ENCODE data around the gene SMURF1. TPM values are rescaled to one million over a fixed set of nuclear protein-coding genes. Genes with fewer than 3 reads are reported as not detected.

The SMURF1 gene
- total and polyA plus RNA-seq, 4 donors, result 2.9 to 16.8 (median 5.9) TPM

GRCh38 chr7:98997846-98998245, 146.1 kb downstream of the SMURF1 start:
- H3K36me3 ChIP-seq (ENCODE audit: control insufficient read depth in 4 of 4, insufficient read depth in 3 of 4, low read depth in 1 of 4, low read length in 3 of 4), result peaks cover 10 to 76% (median 36%) of the 10 kb centered on the region in 4 donors

GRCh38 chr7:98996150-98996552, 147.8 kb downstream of the SMURF1 start:
- TF ChIP-seq, protein P1, sequence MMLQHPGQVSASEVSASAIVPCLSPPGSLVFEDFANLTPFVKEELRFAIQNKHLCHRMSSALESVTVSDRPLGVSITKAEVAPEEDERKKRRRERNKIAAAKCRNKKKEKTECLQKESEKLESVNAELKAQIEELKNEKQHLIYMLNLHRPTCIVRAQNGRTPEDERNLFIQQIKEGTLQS (IDR thresholded peaks at IDR 0.05), result no peak
- no peak for TF ChIP-seq CTCF (IDR thresholded peaks at IDR 0.05; ENCODE audit: low read depth, low read length, missing input control)
- TF ChIP-seq FOXA1 (IDR thresholded peaks at IDR 0.05), result no peak
- TF ChIP-seq, protein P2, sequence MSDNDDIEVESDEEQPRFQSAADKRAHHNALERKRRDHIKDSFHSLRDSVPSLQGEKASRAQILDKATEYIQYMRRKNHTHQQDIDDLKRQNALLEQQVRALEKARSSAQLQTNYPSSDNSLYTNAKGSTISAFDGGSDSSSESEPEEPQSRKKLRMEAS (IDR thresholded peaks at IDR 0.05), result no peak
- TF ChIP-seq HNF4A (conservative IDR thresholded peaks at IDR 0.05), result no peak
- TF ChIP-seq HNF4G (IDR thresholded peaks at IDR 0.05), result no peak
- TF ChIP-seq RXRA (IDR thresholded peaks at IDR 0.05), result no peak
- TF ChIP-seq GABPA (IDR thresholded peaks at IDR 0.05 in 1 of 2, conservative IDR thresholded peaks at IDR 0.05 in 1 of 2), result no peak
- no peak for TF ChIP-seq YY1 (IDR thresholded peaks at IDR 0.05)
- TF ChIP-seq, protein P3, sequence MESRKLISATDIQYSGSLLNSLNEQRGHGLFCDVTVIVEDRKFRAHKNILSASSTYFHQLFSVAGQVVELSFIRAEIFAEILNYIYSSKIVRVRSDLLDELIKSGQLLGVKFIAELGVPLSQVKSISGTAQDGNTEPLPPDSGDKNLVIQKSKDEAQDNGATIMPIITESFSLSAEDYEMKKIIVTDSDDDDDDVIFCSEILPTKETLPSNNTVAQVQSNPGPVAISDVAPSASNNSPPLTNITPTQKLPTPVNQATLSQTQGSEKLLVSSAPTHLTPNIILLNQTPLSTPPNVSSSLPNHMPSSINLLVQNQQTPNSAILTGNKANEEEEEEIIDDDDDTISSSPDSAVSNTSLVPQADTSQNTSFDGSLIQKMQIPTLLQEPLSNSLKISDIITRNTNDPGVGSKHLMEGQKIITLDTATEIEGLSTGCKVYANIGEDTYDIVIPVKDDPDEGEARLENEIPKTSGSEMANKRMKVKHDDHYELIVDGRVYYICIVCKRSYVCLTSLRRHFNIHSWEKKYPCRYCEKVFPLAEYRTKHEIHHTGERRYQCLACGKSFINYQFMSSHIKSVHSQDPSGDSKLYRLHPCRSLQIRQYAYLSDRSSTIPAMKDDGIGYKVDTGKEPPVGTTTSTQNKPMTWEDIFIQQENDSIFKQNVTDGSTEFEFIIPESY (IDR thresholded peaks at IDR 0.05), result no peak
- TF ChIP-seq RAD21 (IDR thresholded peaks at IDR 0.05), result no peak
- no peak for TF ChIP-seq EGR1 (IDR thresholded peaks at IDR 0.05; ENCODE audit: low read depth in 2 of 2)
- no peak for TF ChIP-seq NR2F2 (IDR thresholded peaks at IDR 0.05)
- Histone ChIP-seq H3K4me1 (ENCODE audit: control insufficient read depth in 4 of 4, insufficient read depth in 4 of 4, low read length in 3 of 4) (no peaks in the 10 kb centered on the region), H3K27ac (ENCODE audit: low read depth in 1 of 2, low read length in 2 of 2) (no peak overlapping the region), H3K9me3 (ENCODE audit: control insufficient read depth in 4 of 4, low read length in 3 of 4) (no peaks in the 10 kb centered on the region), H3K9ac (ENCODE audit: low read depth in 1 of 2, low read length in 2 of 2) (no peak overlapping the region), H3K4me3 (ENCODE audit: low read depth in 1 of 3, low read length in 3 of 3) (no peak overlapping the region), H3K27me3 (ENCODE audit: control insufficient read depth in 4 of 4, insufficient read depth in 4 of 4, low read length in 3 of 4) (no peaks in the 10 kb centered on the region), H3K36me3 (ENCODE audit: control insufficient read depth in 4 of 4, insufficient read depth in 3 of 4, low read depth in 1 of 4, low read length in 3 of 4) (peaks cover 12 to 82% (median 47%) of the 10 kb centered on the region in 4 donors)
- 94% methylated on average over 15 of the region's 15 CpGs for WGBS
- no peak for DNase-seq (ENCODE audit: low spot score)

More at GRCh38 chr7:98997846-98998245, 146.1 kb downstream of the SMURF1 start:
- Histone ChIP-seq H3K9ac (ENCODE audit: low read depth in 1 of 2, low read length in 2 of 2) (no peak overlapping the region), H3K27me3 (ENCODE audit: control insufficient read depth in 4 of 4, insufficient read depth in 4 of 4, low read length in 3 of 4) (no peaks in the 10 kb centered on the region), H3K4me3 (ENCODE audit: low read depth in 1 of 3, low read length in 3 of 3) (no peak overlapping the region), H3K4me1 (ENCODE audit: control insufficient read depth in 4 of 4, insufficient read depth in 4 of 4, low read length in 3 of 4) (no peaks in the 10 kb centered on the region), H3K27ac (ENCODE audit: low read depth in 1 of 2, low read length in 2 of 2) (no peak overlapping the region), H3K9me3 (ENCODE audit: control insufficient read depth in 4 of 4, low read length in 3 of 4) (no peaks in the 10 kb centered on the region)
- no peak for DNase-seq (ENCODE audit: low spot score)
- 93% methylated on average over 3 of the region's 3 CpGs for WGBS
- no peak for TF ChIP-seq EGR1 (IDR thresholded peaks at IDR 0.05; ENCODE audit: low read depth in 2 of 2)
- no peak for TF ChIP-seq HNF4G (IDR thresholded peaks at IDR 0.05)
- TF ChIP-seq, protein P4, sequence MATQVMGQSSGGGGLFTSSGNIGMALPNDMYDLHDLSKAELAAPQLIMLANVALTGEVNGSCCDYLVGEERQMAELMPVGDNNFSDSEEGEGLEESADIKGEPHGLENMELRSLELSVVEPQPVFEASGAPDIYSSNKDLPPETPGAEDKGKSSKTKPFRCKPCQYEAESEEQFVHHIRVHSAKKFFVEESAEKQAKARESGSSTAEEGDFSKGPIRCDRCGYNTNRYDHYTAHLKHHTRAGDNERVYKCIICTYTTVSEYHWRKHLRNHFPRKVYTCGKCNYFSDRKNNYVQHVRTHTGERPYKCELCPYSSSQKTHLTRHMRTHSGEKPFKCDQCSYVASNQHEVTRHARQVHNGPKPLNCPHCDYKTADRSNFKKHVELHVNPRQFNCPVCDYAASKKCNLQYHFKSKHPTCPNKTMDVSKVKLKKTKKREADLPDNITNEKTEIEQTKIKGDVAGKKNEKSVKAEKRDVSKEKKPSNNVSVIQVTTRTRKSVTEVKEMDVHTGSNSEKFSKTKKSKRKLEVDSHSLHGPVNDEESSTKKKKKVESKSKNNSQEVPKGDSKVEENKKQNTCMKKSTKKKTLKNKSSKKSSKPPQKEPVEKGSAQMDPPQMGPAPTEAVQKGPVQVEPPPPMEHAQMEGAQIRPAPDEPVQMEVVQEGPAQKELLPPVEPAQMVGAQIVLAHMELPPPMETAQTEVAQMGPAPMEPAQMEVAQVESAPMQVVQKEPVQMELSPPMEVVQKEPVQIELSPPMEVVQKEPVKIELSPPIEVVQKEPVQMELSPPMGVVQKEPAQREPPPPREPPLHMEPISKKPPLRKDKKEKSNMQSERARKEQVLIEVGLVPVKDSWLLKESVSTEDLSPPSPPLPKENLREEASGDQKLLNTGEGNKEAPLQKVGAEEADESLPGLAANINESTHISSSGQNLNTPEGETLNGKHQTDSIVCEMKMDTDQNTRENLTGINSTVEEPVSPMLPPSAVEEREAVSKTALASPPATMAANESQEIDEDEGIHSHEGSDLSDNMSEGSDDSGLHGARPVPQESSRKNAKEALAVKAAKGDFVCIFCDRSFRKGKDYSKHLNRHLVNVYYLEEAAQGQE (IDR thresholded peaks at IDR 0.05), result no peak
- TF ChIP-seq NR2F2 (IDR thresholded peaks at IDR 0.05), result no peak
- TF ChIP-seq, protein P2 (IDR thresholded peaks at IDR 0.05), result no peak
- no peak for TF ChIP-seq TAF1 (conservative IDR thresholded peaks at IDR 0.05)
- no peak for TF ChIP-seq CTCF (IDR thresholded peaks at IDR 0.05; ENCODE audit: low read depth, low read length, missing input control)
- no peak for TF ChIP-seq FOXA2 (IDR thresholded peaks at IDR 0.05)
- TF ChIP-seq RXRA (IDR thresholded peaks at IDR 0.05), result no peak
- TF ChIP-seq FOXA1 (IDR thresholded peaks at IDR 0.05), result no peak
- TF ChIP-seq HNF4A (conservative IDR thresholded peaks at IDR 0.05), result no peak
